HG02678 (cell line): Measurements from ENCODE around the gene EBF4.
"Not testable (repeated sequence)": the region's sequence is repeated elsewhere in the genome, so short reads cannot be mapped to it uniquely, and the experiment has no call there.

Experiments used
- ATAC-seq: cut with Tn5 transposase; IDR thresholded peaks from one replicate; pipeline ENCODE4 v1.9.1; 2021; ENCODE audit warnings: mild to moderate bottlenecking, moderate library complexity; ENCODE audit not compliant: unreplicated experiment

Gene EBF4

DNA sequence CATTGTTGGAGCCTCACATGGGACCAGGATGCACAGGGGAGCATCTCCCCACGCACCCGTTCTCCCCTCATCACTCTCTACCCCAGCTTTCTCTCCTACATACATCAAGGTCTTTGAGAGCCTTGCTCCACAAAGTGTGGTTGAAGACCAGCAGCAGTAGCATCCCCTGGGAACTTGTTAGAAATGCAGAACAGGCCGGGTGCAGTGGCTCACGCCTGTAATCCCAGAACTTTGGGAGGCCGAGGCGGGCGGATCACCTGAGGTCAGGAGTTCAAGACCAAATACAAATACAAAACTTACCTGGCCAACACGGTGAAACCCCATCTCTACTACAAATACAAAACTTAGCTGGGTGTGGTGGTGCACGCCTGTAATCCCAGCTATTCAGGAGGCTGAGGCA lies 115.3 kb downstream of the EBF4 start:
- not testable (repeated sequence) for ATAC-seq

DNA sequence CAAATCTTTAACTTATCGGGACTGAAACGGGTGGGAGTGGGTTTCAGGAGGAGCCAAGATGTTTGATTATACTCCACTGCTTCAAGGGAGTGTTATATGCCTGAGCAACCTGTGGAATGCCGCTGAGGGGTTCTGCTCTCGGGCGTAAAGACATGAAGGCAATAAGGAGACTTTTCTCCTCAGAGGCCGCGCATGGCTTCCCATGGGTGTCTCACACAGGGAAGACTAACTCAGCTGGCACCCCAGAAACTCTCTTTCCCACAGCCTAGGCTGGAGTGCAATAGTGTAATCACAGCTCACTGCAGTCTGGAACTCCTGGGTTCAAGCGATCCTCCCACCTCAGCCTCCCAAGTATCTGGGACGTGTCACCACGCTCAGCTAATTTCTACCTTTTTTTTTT lies 117.1 kb downstream of the EBF4 start:
- ATAC-seq: no peak
